Measurements from ENCODE around the gene SLC39A5.
"Not testable (repeated sequence)": the region's sequence is repeated elsewhere in the genome, so short reads cannot be mapped to it uniquely, and the experiment has no call there.

Gene SLC39A5

GRCh38 chr12:56248711-56249110 lies 18.9 kb downstream of the SLC39A5 start:
- no peak for DNase-seq

- DNase-seq, result no peak
These were observed 22.8 kb downstream of the SLC39A5 start for GRCh38 chr12:56252649-56253048.

- DNase-seq, result no peak
These were observed 23.2 kb downstream of the SLC39A5 start for GRCh38 chr12:56253091-56253490.

- DNase-seq, result no peak
These were observed 25.8 kb downstream of the SLC39A5 start for GRCh38 chr12:56255671-56256070.

- no peak for DNase-seq
These were observed 26.6 kb downstream of the SLC39A5 start for GRCh38 chr12:56256326-56256960.

GRCh38 chr12:56257071-56257470 lies 27.2 kb downstream of the SLC39A5 start:
- no peak for DNase-seq

GRCh38 chr12:56257491-56258067 lies 27.7 kb downstream of the SLC39A5 start:
- DNase-seq, result peak; percentile 63

GRCh38 chr12:56258068-56258819 lies 28.4 kb downstream of the SLC39A5 start, which contains the start of gene ANKRD52:
Gene ANKRD52 (minus strand): TSS chr12:56258384. CDS start chr12:56258269, 115 bp downstream.
- DNase-seq, result peak; percentile 94

GRCh38 chr12:56258820-56259183 lies 29.0 kb downstream of the SLC39A5 start:
- no peak for DNase-seq

- DNase-seq, result no peak
These were observed 30.5 kb downstream of the SLC39A5 start for GRCh38 chr12:56260380-56260779.

GRCh38 chr12:56260921-56261320 lies 31.1 kb downstream of the SLC39A5 start:
- DNase-seq, result no peak

GRCh38 chr12:56261503-56262232 lies 31.8 kb downstream of the SLC39A5 start:
- DNase-seq, result no peak

- DNase-seq, result not testable (repeated sequence)
These were observed 33.1 kb downstream of the SLC39A5 start for GRCh38 chr12:56262955-56263354.

- DNase-seq, result not testable (repeated sequence)
These were observed 36.3 kb downstream of the SLC39A5 start for GRCh38 chr12:56266068-56266692.

GRCh38 chr12:56266693-56267442 lies 37.0 kb downstream of the SLC39A5 start, which contains the start of gene COQ10A:
Gene COQ10A (plus strand): TSS chr12:56266942. CDS start chr12:56267119, 177 bp downstream.
- peak; percentile 97 for DNase-seq

GRCh38 chr12:56267443-56268071 lies 37.7 kb downstream of the SLC39A5 start:
- no peak for DNase-seq

GRCh38 chr12:56271031-56271430 lies 41.2 kb downstream of the SLC39A5 start:
- no peak for DNase-seq

- DNase-seq, result not testable (repeated sequence)
These were observed 42.6 kb downstream of the SLC39A5 start for GRCh38 chr12:56272468-56272867.

GRCh38 chr12:56274299-56274698 lies 44.4 kb downstream of the SLC39A5 start:
- no peak for DNase-seq

- no peak for DNase-seq
These were observed 49.1 kb downstream of the SLC39A5 start for GRCh38 chr12:56278905-56279304.

- no peak for DNase-seq
These were observed 51.0 kb downstream of the SLC39A5 start for GRCh38 chr12:56280849-56281248.
